ENCODE measurements around the gene TNRC18. TPM values are rescaled to one million over a fixed set of nuclear protein-coding genes. Genes with fewer than 3 reads are reported as not detected.
"Not testable (repeated sequence)": the region's sequence is repeated elsewhere in the genome, so short reads cannot be mapped to it uniquely, and the experiment has no call there.

TNRC18 gene, protein sequence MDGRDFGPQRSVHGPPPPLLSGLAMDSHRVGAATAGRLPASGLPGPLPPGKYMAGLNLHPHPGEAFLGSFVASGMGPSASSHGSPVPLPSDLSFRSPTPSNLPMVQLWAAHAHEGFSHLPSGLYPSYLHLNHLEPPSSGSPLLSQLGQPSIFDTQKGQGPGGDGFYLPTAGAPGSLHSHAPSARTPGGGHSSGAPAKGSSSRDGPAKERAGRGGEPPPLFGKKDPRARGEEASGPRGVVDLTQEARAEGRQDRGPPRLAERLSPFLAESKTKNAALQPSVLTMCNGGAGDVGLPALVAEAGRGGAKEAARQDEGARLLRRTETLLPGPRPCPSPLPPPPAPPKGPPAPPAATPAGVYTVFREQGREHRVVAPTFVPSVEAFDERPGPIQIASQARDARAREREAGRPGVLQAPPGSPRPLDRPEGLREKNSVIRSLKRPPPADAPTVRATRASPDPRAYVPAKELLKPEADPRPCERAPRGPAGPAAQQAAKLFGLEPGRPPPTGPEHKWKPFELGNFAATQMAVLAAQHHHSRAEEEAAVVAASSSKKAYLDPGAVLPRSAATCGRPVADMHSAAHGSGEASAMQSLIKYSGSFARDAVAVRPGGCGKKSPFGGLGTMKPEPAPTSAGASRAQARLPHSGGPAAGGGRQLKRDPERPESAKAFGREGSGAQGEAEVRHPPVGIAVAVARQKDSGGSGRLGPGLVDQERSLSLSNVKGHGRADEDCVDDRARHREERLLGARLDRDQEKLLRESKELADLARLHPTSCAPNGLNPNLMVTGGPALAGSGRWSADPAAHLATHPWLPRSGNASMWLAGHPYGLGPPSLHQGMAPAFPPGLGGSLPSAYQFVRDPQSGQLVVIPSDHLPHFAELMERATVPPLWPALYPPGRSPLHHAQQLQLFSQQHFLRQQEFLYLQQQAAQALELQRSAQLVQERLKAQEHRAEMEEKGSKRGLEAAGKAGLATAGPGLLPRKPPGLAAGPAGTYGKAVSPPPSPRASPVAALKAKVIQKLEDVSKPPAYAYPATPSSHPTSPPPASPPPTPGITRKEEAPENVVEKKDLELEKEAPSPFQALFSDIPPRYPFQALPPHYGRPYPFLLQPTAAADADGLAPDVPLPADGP (N-terminal part only)
- 81.3 TPM for polyA plus RNA-seq (2013, experiment 1 of 2; ENCODE audit: insufficient read length)
- polyA plus RNA-seq (2013, experiment 2 of 2; ENCODE audit: insufficient read length), result 78.4 TPM

DNA sequence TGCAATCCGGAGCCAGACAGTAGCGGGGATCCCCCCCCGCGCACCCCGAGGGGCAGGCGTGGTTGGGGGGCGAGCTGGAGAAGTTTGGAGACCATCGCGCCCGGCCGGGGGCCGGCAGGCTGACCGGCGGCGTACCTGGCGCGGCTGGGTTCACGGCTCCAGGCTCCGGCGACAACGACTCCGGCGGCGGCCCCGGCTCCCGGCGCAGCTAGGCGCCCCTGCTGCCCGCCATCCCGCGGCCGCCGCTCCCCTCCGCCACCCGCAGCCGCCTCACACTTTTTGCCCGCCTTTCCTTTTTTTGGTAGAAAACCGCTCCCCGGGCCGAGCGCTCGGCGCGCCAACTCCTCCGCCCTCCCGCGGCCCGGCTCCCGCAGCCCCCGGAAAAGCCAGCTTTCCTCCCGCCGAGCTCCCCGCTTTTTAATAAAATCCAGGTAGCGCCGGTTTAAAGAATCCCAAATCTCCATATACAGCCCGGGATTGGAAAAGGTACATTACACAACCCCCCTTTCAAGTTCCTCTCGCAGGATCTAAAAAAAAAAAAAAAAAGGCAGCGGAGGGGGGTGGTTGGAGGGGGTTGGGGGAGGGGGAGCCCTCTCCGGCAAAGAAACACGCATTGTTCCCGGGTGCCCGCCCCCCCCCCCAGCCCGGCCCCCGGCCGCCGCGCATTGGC is at the start of gene TNRC18:
Gene TNRC18 (minus strand): TSS at position 529 of the 670 bp plus-strand sequence. CDS start 2,588 bp downstream, outside the sequence.
- DNase-seq, result no peak

DNA sequence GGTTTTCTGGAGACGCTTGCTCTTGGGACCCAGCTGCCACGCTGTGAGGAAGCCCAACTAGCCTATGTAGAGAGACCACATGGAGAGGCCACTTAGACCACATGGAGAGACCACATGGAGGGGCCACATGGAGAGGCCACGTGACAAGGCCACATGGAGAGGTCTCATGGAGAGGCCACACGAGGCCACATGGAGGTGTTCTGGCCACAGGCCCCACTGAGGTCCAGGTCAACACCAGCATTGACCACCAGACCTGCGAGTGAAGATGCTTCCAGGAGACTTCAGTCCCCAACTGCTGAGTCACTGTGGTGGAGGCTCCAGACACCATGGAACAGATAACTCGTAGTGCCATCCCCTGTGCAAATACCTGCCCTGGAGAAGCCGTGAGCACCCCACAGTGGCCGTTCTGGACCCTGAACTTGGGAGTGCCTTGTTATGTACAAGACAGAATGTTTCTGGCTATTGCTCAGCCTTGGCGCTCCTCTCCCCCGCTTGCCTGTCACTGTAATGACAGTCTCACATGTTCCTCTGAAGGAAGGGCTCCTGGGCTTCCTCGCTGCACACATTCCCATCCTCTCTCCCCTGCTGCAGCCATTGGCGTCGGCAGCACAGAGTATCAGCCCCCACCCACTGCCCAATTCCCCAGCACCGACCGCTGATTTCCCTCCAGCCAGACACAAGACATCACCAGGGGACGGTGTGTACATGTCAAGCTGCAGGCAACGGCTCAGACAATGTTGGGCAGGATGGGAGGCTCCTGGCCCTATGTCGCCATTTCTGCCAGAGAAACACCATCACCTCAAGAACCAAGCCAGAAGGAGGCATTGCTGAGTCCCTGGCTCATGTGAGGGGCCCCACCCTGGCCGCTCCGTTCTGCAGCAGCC is 49.0 kb upstream of the TNRC18 start:
- DNase-seq, result no peak

DNA sequence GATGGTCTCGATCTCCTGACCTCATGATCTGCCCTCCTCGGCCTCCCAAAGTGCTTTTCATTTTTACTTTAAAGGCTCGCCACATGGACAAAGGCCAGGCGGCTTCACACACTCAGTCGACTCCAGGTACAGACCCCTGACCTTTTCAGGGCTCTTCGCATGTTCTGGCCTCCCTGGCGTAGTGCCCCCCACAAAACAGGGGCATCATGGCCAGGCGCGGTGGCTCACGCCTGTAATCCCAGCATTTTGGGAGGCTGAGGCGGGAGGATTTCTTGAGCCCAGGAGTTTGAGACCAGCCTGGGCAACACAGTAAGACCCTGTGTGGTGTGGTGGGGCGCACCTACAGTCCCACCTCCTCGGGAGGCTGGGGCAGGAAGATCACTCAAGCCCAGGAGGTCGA is 48.0 kb upstream of the TNRC18 start:
- DNase-seq, result not testable (repeated sequence)

DNA sequence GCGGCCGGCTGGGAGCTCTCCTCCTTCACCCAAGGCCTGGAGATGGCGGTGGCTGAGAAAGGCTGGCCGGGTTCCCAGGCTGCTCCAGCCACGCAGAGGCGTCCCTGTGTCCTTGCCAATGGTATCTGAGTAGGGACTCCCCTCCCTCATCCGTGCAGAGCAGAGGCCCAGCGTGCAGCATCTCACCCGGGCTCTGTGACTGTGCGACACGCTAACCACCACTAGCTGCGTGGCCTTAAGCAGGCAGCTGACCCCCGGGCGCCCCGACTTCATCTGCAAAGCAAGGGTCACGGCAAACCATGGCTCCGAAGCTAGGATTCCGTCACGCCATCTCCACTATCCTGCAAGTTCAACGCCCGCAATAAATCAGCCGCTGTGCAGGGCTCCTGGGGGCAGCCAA is 47.2 kb upstream of the TNRC18 start:
- no peak for DNase-seq

DNA sequence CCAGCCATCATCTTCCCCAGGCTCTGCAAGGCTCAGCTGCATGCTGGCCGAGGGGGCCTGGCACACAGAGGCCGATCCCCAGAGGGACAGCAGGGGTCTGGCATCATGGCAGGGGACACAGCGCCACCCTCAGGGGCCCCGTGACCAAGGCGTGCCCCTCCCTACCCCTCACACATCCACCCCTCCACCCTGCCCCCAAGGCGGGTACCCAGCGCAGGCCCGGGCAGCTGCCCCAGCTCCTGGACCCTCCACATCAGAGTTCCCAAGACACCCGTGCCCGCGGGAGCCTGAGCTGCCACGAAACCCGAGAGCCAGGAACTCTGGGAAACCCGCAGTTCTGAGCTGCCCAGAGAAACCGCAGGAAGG is 46.5 kb upstream of the TNRC18 start:
- no peak for DNase-seq

DNA sequence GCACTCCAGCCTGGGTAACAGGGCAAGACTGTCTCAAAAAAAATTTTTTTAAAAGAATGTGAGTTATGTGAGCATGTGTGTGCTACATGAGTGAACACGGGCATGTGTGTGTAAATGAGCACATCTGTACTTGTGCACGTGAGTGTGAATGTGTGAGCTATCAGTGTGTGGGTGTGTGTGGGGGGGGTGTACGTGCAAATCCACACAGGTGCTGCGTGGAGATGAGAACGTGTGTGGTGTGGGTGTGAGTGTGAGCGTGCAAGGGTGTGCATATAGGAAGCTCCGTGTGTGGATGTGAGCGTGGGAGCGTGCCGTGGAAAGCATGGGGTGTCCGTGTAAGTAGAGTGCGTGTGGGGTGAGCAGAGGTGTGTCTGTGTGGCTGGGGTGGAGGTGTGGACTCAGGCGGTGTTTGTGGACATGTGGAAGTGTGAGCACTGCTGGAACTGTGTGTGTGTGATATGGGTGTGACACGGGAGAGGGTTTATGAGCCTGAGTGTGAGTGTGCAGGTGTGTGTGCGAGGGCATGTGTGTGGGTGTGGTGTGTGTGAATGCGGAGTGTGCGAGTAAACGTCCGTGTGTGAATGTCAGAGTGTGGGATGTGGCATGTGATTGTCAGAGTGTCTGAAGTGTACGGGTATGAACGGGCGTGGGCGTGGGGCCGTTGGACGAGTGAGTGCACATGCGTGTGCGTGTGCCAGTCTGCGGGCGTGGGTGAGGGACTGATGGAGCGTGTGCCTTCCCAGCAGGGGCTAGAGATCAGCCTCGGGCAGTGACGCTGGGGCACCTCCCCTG is 45.9 kb upstream of the TNRC18 start:
- DNase-seq, result no peak

DNA sequence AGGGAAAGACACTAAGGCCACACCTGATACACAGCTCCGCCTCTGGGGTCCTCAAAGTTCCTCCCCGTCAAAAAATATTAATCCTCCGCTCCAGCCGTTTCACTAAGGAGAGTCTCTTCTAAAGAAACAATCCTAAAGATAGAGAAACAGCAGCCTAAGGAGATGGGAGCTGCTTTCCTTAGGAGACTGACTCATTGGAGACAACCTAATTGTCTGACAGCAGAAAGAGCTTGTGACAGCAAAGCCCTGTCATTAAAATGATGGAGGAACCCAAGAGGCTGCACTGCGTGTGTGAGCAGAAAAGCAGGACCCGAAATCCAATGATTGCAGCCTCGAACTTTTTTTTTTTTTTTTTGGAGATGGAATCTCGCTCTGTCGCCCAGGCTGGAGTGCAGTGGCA is 44.0 kb upstream of the TNRC18 start:
- DNase-seq, result no peak

DNA sequence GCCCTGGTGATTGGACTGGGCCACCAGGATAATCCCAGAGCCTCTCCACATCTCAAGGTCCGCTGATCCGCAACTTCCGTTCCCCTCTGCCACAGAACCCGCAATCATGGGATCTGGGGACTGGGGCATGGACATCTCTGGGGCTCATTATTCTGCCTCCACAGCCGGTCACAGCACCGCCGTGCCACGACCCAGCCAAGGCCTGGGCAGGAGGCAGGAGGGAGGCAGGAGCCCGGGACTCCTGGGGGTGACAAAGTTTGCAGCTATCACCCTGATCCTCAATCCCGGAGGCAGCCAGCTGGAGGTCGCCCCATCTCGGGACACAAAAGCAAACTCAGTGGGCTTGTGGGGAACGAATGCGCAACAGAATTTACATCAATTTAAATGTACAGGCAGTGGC is 42.9 kb upstream of the TNRC18 start:
- DNase-seq, result no peak

DNA sequence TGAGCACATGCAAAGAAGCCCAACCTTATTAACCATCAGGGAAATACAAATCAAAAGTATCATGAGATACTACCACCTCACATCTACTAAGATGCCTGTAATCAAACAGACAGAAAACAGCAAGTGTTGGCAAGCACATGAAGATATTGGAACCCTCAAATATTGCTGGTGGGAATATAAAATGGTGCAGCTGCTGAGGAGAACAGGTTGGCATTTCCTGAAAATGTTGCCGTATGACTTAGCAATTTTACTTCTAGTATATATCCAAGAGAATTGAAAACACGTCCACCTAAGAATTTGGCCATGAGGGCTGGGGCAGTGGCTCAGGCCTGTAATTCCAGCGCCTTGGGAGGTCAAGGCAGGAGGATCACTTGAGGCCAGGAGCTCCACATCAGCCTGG is 39.4 kb upstream of the TNRC18 start:
- no peak for DNase-seq

DNA sequence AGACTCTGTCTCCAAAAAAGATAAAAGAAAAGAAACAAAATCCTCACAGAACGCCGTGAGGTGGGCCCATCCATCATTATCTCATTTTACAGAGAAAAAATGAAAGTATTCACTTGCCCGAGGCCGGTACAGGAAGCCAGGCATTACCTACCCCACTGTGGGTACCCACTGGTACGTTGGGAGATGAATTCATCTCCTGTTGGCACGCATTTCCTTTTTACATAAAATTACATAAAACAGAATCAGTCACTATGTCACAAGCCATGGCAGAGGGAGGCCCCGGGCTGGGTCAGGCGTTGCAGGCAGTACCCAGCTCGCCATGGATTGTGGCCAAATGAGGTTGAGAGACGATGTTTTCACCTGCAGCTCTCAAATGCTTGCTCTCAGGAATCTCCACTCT is 38.6 kb upstream of the TNRC18 start:
- DNase-seq, result no peak

DNA sequence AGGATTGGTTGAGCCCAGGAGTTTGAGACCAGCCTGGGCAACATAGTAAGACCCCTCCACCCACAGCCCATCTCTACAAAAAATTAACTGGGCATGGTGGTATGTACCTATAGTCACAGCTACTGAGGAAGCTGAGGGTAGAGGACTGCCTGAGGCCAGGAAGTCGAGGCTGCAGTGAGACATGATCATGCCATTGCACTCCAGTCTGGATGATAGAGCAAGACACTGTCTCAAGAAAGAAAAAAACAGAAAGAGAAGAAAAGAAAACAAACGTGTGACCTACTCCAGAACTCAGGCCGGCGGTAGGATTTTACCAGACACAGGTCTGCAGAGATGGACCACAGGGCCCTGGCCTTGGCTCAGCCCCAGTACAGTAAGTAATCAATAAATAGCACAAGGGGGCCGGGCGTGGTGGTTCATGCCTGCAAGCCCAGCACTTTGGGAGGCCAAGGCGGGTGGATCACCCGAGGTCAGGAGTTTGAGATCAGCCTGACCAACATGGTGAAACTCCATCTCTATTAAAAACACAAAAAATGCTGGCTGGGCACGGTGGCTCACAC is 35.4 kb upstream of the TNRC18 start:
- DNase-seq, result no peak

DNA sequence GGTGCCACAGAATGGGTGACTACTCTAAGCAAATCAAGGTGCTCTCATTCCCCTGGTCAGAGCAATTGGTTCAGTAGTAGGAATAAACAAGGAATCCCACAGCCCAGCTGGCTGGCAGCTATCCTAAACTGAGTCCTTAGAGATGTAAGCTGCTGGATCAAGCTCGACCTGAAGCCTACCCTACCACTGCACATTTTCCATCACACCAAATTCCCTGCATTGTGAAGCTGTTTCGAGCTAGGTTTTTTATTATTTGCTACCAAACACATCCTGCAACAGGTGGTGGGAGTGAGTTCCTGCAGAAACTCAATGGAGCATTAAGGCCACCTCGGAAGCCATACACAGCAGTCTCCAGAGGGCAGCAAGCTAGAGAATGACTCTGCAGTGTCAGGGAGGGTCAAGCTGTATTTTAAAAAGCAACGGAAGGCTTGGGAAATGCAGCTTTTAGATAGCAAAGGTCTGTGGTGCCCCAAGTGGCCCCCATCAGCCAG is 33.7 kb upstream of the TNRC18 start:
- no peak for DNase-seq

DNA sequence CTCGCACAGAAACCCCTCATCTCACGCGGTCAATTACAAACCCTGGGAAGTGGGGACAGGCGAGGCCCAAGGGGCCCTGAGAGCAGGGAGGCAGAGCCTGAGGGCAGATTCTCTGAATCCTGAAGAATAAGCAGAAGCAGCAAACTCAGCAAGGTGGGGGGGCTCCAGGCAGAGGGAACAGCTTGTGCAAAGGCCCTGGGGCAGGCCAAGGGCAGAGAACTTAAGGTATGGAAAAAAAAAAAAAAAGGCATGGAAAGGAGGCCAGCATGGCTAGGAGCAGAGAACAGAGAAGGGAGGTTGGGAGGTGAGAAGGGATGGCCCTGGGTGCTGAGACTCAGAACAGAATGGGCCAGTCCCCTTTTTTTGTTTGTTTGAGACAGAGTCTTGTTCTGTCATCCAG is 32.8 kb upstream of the TNRC18 start:
- DNase-seq, result no peak

DNA sequence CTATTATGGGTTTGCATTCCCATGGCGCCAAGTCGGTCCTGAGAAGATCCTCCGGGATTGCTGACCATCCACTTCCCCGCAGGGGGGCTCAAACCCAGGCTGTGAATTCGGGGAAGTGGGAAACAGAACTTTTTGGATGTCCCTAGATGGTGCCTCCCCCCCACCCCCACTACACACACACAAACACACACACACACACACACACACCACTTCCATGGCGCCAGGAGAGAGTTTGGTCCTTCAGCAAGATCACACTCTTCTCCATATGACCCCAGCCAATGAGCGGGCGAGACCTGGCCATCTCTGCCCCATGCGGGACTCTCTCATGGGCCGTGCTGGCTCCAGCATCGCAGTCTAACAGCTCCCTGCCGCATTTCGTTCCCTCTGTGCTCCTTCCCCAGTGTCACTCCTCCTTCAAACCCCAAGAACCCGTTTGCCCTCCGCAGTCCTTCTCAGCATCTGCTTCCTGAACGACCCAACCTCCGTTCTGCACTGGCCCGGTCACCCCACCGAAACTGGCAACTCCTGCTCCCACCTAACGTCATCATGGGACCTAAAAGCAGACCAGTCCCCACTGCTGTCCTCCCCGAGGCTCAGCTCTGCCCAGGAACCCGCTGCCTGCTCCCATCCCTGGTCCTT is 32.1 kb upstream of the TNRC18 start:
- DNase-seq, result no peak

DNA sequence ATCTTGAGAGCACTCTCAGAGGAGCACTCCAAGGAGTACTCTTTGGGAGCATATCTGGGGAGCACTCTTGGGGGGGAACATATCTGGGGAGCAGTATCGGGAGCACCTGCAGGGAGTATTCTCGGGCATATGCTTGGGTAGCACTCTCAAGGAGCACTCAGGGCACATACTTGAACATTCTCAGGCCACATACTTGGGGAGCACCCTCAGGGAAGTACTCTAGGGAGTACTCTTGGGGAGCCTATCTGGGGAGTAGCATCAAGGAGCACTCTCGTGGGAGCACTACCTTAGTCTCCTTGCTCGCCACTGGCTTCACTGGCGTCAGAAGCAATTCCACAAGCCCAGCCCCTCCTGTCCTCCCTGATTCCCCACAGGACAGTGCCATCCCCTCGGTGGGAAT is 31.5 kb upstream of the TNRC18 start:
- no peak for DNase-seq

DNA sequence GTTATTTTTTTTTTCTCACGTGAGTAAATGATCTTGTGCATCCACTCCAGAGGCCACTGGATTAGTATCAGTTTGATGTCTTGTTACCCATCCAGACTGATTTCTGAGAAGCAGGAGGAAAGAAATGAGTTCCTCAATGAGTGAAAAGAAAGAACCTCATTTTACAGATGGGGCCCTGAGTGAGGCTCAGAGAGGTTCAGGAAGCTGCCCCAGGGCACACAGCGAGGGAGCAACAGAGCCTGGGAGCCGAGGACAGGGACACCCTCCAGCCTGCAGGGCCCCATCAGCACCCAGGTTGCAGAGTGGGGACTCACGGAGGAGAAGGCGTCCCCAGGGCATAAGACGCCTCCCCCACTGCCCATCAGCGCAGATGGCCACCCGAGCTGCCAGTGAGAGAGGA is 30.9 kb upstream of the TNRC18 start:
- no peak for DNase-seq

DNA sequence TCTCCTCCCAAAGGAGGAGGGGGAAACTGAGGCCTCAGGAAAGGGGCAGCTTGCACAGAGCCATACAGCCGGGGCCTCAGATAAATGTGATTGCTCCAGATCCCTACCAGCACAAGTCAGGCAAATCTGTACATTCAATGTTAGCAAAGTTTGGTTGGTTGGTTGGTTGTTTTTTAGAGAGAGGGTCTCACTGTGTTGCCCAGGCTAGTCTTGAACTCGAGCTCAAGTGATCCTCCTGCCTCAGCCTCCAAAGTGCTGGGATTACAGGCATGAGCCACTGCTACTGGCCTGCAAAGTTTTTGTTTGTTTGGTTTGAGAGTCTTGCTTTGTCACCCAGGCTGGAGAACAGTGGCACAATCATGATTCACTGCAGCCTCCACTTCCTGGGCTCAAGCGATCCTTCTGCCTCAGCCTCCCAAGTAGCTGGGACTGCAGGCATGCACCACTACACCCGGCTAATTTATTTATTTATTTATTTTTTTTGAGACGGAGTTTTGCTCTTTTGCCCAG is 30.0 kb upstream of the TNRC18 start:
- no peak for DNase-seq

DNA sequence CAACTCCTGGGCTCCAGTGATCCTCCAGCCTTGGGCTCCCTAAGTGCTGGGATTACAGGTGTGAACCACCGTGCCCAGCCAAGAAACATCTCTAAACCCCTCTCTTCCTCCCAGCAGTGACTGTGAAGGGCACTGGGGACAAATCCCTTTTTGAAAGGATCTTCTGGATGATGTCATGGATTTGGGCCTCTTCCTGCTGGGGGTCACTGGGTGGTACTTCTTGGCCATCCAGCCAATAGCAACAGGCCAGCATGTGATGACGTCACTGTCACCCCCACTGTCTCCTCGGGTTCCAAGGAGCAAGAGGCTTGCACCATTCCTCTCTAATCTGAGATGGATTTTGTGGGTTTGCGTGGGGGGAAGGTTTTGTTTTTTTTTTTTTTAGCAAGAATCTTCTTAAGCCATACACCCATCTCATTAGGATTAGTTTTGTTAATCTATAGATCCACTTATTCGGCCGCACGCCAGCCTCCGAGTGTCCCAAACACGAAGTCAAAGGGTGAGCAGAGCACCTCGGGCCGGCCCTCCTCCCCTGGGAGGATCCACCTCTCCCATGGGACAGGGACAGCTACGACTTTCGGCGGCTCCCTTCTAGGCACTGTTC is 29.4 kb upstream of the TNRC18 start:
- DNase-seq, result peak; percentile 69

DNA sequence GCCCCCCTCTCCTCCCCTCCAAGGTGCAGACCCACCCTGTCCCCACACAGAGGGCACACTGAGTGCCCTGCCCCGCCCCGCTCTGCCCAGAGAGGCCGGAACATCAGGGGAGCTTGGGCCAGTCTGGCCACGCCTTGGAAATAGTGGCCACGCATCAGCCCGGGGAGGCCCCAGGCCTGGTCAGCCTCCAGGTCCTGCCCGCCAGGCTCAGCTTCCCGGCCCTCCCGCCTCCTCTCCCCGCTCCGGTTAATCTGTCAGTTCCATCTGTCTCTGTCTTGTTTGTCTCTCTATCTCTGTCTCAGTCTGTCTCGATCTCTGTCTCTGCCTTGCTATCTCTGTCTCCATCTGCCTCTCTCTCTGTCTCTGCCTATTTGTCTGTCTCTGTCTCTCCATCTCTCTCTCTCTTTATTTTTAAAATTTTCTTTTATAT is 28.9 kb upstream of the TNRC18 start:
- no peak for DNase-seq

Measured in fibroblast of skin of abdomen (primary cell).